Activated T-cell treated with anti-CD3 and anti-CD28 coated beads, Interleukin-2, amount 50 U/mL, for 72 hours (primary cell): ENCODE results near the gene GPR146. TPM values are rescaled to one million over a fixed set of nuclear protein-coding genes. Genes with fewer than 3 reads are reported as not detected.
"Not testable (repeated sequence)": the region's sequence is repeated elsewhere in the genome, so short reads cannot be mapped to it uniquely, and the experiment has no call there.

ENCODE experiments used
- ATAC-seq, 2 donors: fragments of 150-1000 bp; cut with Tn5 transposase; replicated peaks in 1 of 2; 2 replicates each; pipeline ENCODE4 v1.10.0; 2021; ENCODE audit warnings: moderate library complexity in 2 of 2, mild to moderate bottlenecking in 1 of 2
- DNase-seq, 2 donors: peaks; one replicate each; pipeline ENCODE4 v3.0.0; 2021 to 2022; ENCODE audit warnings: mixed read lengths in 1 of 2
- H3K27ac Mint-ChIP-seq: one replicate; pipeline ENCODE4 v1.8.0; 2022; ENCODE audit warnings: mild to moderate bottlenecking, moderate library complexity, mixed read lengths
- H3K27me3 Mint-ChIP-seq: one replicate; pipeline ENCODE4 v1.8.0; 2022; ENCODE audit warnings: low read depth, mixed read lengths
- H3K36me3 Mint-ChIP-seq, 2 donors: one replicate each; pipeline ENCODE4 v1.8.0; 2022; ENCODE audit warnings: mixed read lengths in 2 of 2, mild to moderate bottlenecking in 1 of 2; ENCODE audit not compliant: insufficient read depth in 2 of 2
- H3K4me1 Mint-ChIP-seq: one replicate; pipeline ENCODE4 v1.8.0; 2022; ENCODE audit warnings: low read depth, mixed read lengths
- H3K4me3 Mint-ChIP-seq, 2 donors: one replicate each; pipeline ENCODE4 v1.8.0; 2022; ENCODE audit warnings: mild to moderate bottlenecking in 2 of 2, mixed read lengths in 2 of 2, moderate library complexity in 2 of 2
- H3K9me3 Mint-ChIP-seq, 2 donors: one replicate each; pipeline ENCODE4 v1.8.0; 2022; ENCODE audit warnings: mixed read lengths in 2 of 2
- total RNA-seq, 2 donors: library from RNA; stranded (reverse); gene quantifications; one replicate each; pipeline ENCODE4 v1.2.3, GENCODE V29; 2022

The GPR146 gene
- total RNA-seq, result 1 to 10 TPM in 1 of 2 donors, under 1 TPM in 1; 0.91 to 2.7 TPM

- no peaks in the 10 kb centered on the region for H3K9me3 Mint-ChIP-seq
These were observed at the start of gene GPR146 for GRCh38 chr7:1044189-1045068. Gene GPR146 (plus strand): TSS chr7:1044546. CDS start chr7:1057516, 12,970 bp downstream.

GRCh38 chr7:994592-995308, 49.6 kb upstream of the GPR146 start:
- Mint-ChIP-seq H3K36me3 (no peaks in the 10 kb centered on the region), H3K27ac (no peak overlapping the region)
- no peak for ATAC-seq

More at GRCh38 chr7:1044189-1045068, at the start of gene GPR146:
- H3K27ac Mint-ChIP-seq, result peak within 1 kb of the TSS; percentile 79
- H3K4me1 Mint-ChIP-seq, result peaks cover 57% of the 10 kb centered on the region
- ATAC-seq, result peak; percentile 94 to 96
- H3K36me3 Mint-ChIP-seq, result no peaks in the 10 kb centered on the region
- H3K4me3 Mint-ChIP-seq, result peak within 1 kb of the TSS; percentile 87 to 89
- DNase-seq, result peak; percentile 93 to 97
- H3K27me3 Mint-ChIP-seq, result peaks cover 8% of the 10 kb centered on the region

DNA sequence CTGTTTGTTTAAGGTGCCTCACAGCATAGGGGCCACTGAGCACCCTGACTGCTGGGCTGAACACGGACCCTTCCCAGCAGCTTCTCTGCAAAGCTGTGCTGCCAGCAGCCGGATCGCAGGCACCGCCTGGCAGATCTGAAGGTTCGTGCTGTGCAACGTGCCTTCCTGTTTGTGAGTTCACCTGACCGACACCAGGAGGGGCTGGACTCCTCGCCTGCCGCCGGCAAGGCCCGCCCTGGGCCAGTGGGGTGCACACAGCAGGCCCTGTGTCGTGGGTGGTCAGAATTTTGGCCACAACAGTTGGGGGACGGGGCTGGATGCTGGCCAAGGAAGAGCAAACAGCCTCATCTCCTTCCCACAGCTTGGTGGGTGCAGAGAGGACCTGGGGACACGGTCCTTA, 48.8 kb upstream of the GPR146 start:
- H3K27ac Mint-ChIP-seq, result no peak overlapping the region
- ATAC-seq (no peak), DNase-seq (no peak)
- no peaks in the 10 kb centered on the region for H3K4me1 Mint-ChIP-seq
- no peaks in the 10 kb centered on the region for H3K9me3 Mint-ChIP-seq
- H3K36me3 Mint-ChIP-seq, result no peaks in the 10 kb centered on the region
- no peak overlapping the region for H3K4me3 Mint-ChIP-seq
- no peaks in the 10 kb centered on the region for H3K27me3 Mint-ChIP-seq

More at GRCh38 chr7:994592-995308, 49.6 kb upstream of the GPR146 start:
- Mint-ChIP-seq H3K27me3 (no peaks in the 10 kb centered on the region), H3K9me3 (peaks cover 0 to under 1% of the 10 kb centered on the region in 2 donors), H3K4me3 (no peak overlapping the region), H3K4me1 (no peaks in the 10 kb centered on the region)
- no peak for DNase-seq

- Mint-ChIP-seq H3K4me3 (no peak overlapping the region), H3K27ac (no peak overlapping the region)
These were observed 48.1 kb upstream of the GPR146 start for GRCh38 chr7:996079-996872.

GRCh38 chr7:997404-998395, 46.6 kb upstream of the GPR146 start:
- no peak for DNase-seq
- H3K9me3 Mint-ChIP-seq, result no peaks in the 10 kb centered on the region
- no peak overlapping the region for H3K27ac Mint-ChIP-seq
- H3K4me1 Mint-ChIP-seq, result no peaks in the 10 kb centered on the region
- H3K36me3 Mint-ChIP-seq, result no peaks in the 10 kb centered on the region
- ATAC-seq, result no peak
- H3K4me3 Mint-ChIP-seq, result no peak overlapping the region
- no peaks in the 10 kb centered on the region for H3K27me3 Mint-ChIP-seq

More at GRCh38 chr7:996079-996872, 48.1 kb upstream of the GPR146 start:
- no peaks in the 10 kb centered on the region for H3K27me3 Mint-ChIP-seq
- DNase-seq (no peak), ATAC-seq (no peak)
- H3K4me1 Mint-ChIP-seq, result no peaks in the 10 kb centered on the region
- H3K36me3 Mint-ChIP-seq, result no peaks in the 10 kb centered on the region
- H3K9me3 Mint-ChIP-seq, result no peaks in the 10 kb centered on the region

DNA sequence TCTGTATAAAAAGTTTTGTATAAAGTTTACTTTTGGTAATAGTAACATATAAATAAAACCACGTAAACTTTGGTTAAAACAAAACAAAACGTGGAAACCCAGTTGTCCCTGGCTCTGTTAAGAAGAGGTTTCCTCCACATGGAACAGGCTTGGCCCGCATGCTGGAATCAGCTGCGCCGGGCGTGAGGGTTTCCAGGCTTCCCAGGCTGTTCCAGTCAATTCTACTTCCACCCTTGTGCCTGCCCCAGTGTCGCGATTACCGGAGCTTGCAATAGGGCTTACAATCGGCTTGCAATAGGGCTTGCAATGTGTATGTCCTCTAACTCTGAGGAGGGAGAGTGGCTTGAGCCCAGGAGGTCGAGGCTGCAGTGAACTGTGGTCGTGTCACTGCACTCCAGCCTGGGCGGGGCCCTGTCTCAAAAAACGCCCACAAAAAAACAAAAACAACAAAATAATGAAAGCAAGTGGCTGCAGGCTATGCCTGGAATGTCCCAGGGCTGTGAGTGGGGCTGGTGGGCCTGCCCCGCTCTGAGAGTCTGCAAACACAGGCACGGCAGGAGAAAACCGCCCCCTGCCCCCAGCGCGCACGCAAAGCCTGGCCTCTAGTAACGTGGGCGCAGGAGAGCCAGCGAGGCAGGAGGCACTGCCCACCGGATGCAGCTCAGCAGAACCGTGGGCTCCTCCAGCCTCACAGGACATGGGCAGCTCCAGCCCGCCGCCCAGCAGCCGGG, 45.0 kb upstream of the GPR146 start:
- Mint-ChIP-seq H3K9me3 (no peaks in the 10 kb centered on the region), H3K4me1 (no peaks in the 10 kb centered on the region), H3K36me3 (no peaks in the 10 kb centered on the region), H3K27me3 (no peaks in the 10 kb centered on the region), H3K4me3 (no peak overlapping the region), H3K27ac (no peak overlapping the region)
- no peak for DNase-seq
- no peak for ATAC-seq

GRCh38 chr7:999941-1000935, 44.1 kb upstream of the GPR146 start:
- Mint-ChIP-seq H3K36me3 (no peaks in the 10 kb centered on the region), H3K9me3 (no peaks in the 10 kb centered on the region), H3K4me3 (no peak overlapping the region), H3K4me1 (no peaks in the 10 kb centered on the region), H3K27ac (no peak overlapping the region), H3K27me3 (no peaks in the 10 kb centered on the region)
- DNase-seq (no peak), ATAC-seq (no peak)

DNA sequence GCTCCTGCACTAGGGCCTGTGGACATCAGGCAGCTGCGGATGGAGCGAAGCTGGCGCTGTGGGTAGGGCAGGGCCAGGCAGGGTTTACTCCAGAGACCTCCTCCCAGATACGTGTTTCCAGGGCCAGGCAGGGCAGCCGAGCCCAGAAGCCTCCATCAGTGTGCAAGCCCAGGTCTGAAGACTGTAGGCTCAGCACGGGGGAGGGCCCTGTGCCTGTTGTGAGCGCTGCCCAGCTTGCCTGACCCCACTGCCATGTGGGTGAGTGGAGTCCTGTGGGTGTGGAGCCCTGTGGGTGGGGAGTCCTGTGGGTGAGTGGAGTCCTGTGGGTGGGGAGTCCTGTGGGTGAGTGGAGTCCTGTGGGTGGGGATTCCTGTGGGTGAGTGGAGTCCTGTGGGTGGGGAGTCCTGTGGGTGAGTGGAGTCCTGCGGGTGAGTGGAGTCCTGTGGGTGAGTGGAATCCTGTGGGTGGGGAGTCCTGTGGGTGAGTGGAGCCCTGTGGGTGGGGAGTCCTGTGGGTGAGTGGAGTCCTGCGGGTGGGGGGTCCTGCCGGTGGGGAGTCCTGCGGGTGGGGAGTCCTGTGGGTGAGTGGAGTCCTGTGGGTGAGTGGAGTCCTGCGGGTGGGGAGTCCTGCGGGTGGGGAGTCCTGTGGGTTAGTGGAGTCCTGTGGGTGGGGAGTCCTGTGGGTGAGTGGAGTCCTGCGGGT, 43.1 kb upstream of the GPR146 start:
- not testable (repeated sequence) for H3K36me3 Mint-ChIP-seq, H3K4me3 Mint-ChIP-seq, DNase-seq, H3K4me1 Mint-ChIP-seq, H3K27me3 Mint-ChIP-seq, H3K9me3 Mint-ChIP-seq, H3K27ac Mint-ChIP-seq, ATAC-seq

- H3K9me3 Mint-ChIP-seq, H3K4me1 Mint-ChIP-seq, H3K4me3 Mint-ChIP-seq, H3K36me3 Mint-ChIP-seq, DNase-seq, H3K27me3 Mint-ChIP-seq, ATAC-seq, H3K27ac Mint-ChIP-seq: not testable (repeated sequence)
These were observed 42.3 kb upstream of the GPR146 start for GRCh38 chr7:1002026-1002425.

DNA sequence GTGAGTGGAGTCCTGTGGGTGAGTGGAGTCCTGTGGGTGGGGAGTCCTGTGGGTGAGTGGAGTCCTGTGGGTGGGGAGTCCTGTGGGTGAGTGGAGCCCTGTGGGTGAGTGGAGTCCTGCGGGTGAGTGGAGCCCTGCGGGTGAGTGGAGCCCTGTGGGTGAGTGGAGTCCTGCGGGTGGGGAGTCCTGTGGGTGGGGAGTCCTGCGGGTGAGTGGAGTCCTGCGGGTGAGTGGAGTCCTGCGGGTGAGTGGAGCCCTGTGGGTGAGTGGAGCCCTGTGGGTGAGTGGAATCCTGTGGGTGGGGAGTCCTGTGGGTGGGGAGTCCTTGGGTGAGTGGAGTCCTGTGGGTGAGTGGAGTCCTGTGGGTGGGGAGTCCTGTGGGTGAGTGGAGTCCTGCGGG, 41.9 kb upstream of the GPR146 start:
- not testable (repeated sequence) for H3K27me3 Mint-ChIP-seq, H3K4me1 Mint-ChIP-seq, H3K9me3 Mint-ChIP-seq, H3K36me3 Mint-ChIP-seq, DNase-seq, H3K27ac Mint-ChIP-seq, H3K4me3 Mint-ChIP-seq, ATAC-seq
